Activated CD4-positive, alpha-beta T cell treated with anti-CD3 and anti-CD28 coated beads, Interleukin-2, amount 50 U/mL, for 48 hours (primary cell): Measurements from ENCODE around the gene FRAT1.
"Not testable (repeated sequence)": the region's sequence is repeated elsewhere in the genome, so short reads cannot be mapped to it uniquely, and the experiment has no call there.

Experiments used
- DNase-seq, 2 experiments: peaks; one replicate each; pipeline ENCODE4 v3.0.0-alpha.2; 2020

FRAT1 gene, protein sequence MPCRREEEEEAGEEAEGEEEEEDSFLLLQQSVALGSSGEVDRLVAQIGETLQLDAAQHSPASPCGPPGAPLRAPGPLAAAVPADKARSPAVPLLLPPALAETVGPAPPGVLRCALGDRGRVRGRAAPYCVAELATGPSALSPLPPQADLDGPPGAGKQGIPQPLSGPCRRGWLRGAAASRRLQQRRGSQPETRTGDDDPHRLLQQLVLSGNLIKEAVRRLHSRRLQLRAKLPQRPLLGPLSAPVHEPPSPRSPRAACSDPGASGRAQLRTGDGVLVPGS

DNA sequence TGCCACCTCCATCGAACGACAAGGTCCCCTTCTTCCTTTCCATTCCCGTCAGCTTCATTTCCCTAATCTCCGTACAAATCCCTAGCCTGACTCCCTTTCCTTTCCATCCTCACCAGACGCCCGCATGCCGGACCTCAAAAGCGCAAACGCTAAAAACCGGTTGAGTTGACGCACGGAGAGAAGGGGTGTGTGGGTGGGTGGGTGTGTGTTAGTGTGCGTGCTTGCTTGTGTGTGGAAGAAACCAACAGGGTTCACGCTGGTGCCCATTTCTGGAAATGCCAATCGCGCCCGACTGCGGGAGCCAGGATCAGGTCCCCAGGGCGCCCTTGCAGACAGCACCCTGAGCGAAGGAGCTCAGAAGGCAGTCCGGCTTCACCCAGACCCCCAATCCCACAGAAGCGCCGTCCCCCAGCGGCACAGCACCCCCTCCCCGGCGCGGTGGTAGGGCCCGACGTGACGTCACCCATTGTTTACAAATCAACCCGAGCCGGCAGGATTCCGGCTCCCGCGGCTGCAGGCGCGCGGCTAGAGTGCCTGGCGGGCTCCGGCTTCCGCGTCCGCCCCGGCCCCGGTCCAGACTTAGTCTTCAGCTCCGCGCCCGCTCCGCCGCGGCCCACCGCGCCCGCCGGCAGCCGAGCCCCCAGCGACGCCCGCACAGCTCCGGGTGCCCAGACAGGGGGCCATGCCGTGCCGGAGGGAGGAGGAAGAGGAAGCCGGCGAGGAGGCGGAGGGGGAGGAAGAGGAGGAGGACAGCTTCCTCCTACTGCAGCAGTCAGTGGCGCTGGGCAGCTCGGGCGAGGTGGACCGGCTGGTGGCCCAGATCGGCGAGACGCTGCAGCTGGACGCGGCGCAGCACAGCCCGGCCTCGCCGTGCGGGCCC lies at the start of gene FRAT1:
Gene FRAT1 (plus strand): TSS at position 500 of the 880 bp plus-strand sequence. CDS start 183 bp downstream, at position 683.
- peak; percentile 89 to 92 for DNase-seq

GRCh38 chr10:97270523-97271154 lies 48.4 kb upstream of the FRAT1 start:
- DNase-seq, result no peak

DNA sequence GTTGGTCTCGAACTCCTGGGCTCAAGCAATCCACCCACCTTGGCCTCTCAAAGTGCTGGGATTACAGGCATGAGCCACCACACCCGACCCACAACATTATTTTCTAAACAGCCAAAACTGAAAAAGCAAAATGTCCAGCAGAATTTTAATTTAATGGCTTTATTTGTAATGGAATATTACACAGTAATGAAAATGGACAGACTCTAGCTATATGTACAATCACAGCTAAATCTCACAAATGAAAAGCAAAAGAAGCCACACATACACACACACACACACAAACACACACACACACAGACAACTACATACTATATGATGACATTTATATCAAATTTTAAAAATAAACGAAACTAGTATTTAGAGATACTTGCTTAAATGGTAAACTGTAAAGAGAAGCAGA lies 45.4 kb upstream of the FRAT1 start:
- no peak for DNase-seq

DNA sequence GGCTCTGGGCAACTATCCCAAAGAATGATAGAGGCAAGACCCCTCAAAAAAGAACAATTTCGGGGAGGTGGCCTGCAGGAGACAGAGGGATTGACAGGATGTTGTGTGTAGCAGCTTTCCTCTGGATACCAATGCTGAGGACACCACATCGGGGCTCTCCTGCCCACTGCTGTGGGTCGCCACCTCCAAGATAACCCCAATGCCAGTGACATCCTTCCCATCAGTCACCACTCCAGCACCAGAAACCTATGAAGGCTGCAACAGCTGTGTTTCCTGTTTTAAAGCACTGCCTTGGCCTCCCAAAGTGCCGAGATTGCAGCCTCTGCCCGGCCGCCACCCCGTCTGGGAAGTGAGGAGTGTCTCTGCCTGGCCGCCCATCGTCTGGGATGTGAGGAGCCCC lies 44.2 kb upstream of the FRAT1 start:
- DNase-seq, result no peak

GRCh38 chr10:97277551-97277950 lies 41.5 kb upstream of the FRAT1 start:
- no peak for DNase-seq

GRCh38 chr10:97278491-97278989 lies 40.5 kb upstream of the FRAT1 start:
- no peak for DNase-seq

DNA sequence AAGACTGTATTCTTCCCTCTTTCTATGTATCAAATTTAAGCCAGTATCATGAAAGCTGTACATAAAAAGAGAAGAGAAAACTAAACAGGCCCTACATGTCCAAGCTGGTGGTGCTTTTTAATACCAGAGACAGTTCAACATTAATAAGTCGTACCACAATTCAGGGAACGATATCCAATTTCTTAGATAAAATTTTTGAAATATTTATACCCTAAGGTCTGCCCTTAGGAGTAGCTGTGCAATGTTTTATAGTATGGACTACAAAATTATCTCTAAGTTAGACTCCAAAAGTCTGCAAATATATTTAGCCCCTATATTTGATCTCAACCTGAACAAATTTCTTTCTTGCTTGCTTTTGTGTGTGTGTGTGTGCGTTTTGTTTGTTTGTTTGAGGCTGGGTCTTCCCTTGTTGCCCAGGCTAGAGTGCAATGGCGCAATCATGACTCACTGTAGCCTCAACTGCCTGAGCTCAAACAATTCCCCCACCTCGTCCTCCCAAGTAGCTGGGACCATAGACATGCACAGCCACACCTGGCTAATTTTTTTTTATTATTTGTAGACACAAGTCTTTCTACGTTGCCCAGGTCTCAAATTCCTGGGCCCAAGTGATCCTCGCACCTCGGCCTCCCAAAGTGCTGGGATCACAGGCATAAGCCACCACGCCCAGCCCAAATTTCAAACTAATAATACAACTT lies 39.8 kb upstream of the FRAT1 start:
- no peak for DNase-seq

DNA sequence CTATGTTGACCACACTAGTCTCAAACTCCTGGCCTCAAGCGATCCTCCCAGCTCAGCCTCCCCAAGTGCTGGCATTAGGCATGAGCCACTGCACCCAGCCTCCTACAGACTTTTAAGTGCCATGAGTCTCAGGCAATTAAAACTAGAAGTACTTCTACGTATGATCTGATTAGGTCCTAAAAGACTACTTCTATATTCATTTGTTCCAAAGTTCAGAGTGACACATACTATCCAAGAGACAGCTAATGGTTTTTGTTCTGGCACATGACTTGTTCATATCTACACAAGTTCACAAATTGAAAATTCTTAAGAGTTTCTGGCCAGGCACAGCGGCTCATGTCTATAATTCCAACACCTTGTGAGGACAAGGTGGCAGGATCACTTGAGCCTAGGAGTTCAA lies 38.3 kb upstream of the FRAT1 start:
- DNase-seq, result peak; percentile 16 to 17

DNA sequence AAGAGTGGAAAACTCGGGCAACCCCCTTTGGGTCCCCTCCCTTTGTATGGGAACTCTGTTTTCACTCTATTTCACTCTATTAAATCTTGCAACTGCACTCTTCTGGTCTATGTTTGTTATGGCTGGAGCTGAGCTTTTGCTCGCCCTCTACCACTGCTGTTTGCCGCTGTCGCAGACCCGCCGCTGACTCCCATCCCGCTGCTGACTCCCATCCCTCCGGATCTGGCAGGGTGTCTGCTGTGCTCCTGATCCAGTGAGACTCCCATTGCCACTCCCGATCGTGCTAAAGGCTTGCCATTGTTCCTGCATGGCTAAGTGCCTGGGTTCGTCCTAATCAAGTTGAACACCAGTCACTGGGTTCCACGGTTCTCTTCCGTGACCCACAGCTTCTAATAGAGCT lies 29.0 kb upstream of the FRAT1 start:
- not testable (repeated sequence) for DNase-seq

- DNase-seq, result not testable (repeated sequence)
Measured at GRCh38 chr10:97290576-97291356, 28.3 kb upstream of the FRAT1 start.

DNA sequence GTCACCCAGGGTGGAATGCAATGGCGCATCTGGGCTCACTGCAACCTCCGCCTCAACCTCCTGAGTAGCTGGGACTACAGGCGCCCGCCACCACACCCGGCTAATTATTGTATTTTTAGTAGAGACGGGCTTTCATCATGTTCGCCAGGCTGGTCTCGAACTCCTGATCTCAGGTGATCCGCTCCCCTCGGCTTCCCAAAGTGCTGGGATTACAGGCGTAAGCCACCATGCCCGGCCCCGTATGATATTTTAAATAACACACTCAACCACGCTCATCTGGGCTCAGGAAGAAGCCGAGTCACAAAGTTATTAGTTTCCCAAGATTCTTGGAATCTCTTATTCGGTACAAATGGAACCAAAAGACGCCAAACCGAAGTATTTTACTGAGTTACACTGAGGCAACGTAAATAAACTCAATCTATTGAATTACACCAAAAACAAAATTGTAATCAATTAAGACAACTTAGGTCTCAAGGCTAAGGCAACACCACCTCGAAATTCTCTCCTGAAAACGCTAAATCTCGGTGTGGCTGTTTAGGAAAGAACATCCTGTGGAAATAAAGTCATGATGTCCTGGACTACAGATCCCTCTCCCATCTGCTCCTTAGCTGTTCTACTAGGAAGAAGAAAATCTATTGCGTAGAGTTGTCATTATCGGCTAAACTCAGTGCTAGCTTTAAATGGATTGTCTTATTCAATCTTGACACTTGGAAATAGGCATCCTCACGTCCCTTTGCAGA lies 27.5 kb upstream of the FRAT1 start:
- no peak for DNase-seq

GRCh38 chr10:97292097-97292861 lies 26.8 kb upstream of the FRAT1 start, which contains the start of gene ARHGAP19:
Gene ARHGAP19, minus strand, starts transcription at chr10:97292637. Its CDS starts 10 bp downstream, at chr10:97292627.
- DNase-seq, result peak; percentile 92 to 95

GRCh38 chr10:97292862-97293198 lies 26.2 kb upstream of the FRAT1 start:
- DNase-seq, result no peak

DNA sequence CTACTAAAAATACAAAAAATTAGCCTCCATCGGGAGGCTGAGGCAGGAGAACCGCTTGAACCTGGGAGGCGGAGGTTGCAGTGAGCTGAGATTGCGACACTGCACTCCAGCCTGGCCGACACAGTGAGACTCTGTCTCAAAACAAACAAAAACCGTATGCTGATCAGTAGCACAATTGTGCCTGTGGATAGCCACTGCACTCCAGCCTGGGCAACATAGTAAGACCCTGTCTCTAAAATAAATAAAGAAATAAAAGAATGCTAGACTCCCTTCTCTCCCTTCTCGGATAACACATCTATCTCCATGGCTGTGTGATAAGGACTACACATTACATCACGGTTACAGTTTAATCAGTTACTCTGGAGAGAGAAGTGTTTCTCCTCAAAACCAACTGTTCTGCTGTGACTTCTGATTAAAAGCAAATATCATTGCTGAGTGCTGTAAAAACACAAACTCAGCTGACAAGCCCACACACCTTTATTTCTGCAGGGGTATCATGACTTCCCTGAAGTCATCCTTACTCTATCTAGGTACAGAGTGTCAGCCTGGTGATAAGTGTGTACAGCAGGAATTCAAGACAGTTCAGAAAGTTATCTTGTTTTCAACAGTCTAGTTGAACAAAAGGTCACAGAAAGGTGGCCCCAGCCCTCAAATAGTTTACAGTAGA lies 21.4 kb upstream of the FRAT1 start:
- DNase-seq, result no peak

GRCh38 chr10:97298223-97298571 lies 20.9 kb upstream of the FRAT1 start:
- no peak for DNase-seq

- no peak for DNase-seq
Measured at GRCh38 chr10:97300980-97301379, 18.1 kb upstream of the FRAT1 start.

- no peak for DNase-seq
Measured at GRCh38 chr10:97302088-97302791, 16.8 kb upstream of the FRAT1 start.

- DNase-seq, result no peak
Measured at GRCh38 chr10:97307441-97307840, 11.6 kb upstream of the FRAT1 start.
